Calu3 (cell line): ENCODE results near the gene ADCY7. TPM values are rescaled to one million over a fixed set of nuclear protein-coding genes. Genes with fewer than 3 reads are reported as not detected.

Experiments
- BruUV-seq: library from RNA; stranded (reverse); fragments of 400-500 nt; replicated peaks from 2 replicates; lab custom pipeline; 2021; lab: Mats Ljungman, UMichigan
- CTCF ChIA-PET: fragments of 300-600 bp; sonication (Branson Sonifier 250); formaldehyde crosslinking; loops from one replicate; lab custom pipeline; 2022; ENCODE audit warnings: antibody characterized with exemption; lab: Charles Lee
- DNase-seq: peaks from one replicate; pipeline ENCODE4 v3.0.0; 2022
- H3K27ac Mint-ChIP-seq: one replicate; pipeline ENCODE4 v1.8.0; 2022; ENCODE audit warnings: mixed read lengths; ENCODE audit not compliant: unreplicated experiment
- H3K27me3 Mint-ChIP-seq: one replicate; pipeline ENCODE4 v1.8.0; 2022; ENCODE audit warnings: mixed read lengths; ENCODE audit not compliant: unreplicated experiment
- H3K36me3 Mint-ChIP-seq: one replicate; pipeline ENCODE4 v1.8.0; 2022; ENCODE audit warnings: mild to moderate bottlenecking, moderate library complexity, mixed read lengths; ENCODE audit not compliant: insufficient read depth, unreplicated experiment
- H3K4me1 Mint-ChIP-seq: one replicate; pipeline ENCODE4 v1.8.0; 2022; ENCODE audit warnings: mild to moderate bottlenecking, low read depth, mixed read lengths; ENCODE audit not compliant: unreplicated experiment
- H3K4me3 Mint-ChIP-seq: one replicate; pipeline ENCODE4 v1.8.0; 2022; ENCODE audit warnings: mild to moderate bottlenecking, low read depth, moderate library complexity, mixed read lengths; ENCODE audit not compliant: unreplicated experiment
- H3K9me3 Mint-ChIP-seq: one replicate; pipeline ENCODE4 v1.8.0; 2022; ENCODE audit warnings: low read depth, mixed read lengths; ENCODE audit not compliant: unreplicated experiment
- CTCF ChIP-seq: fragments of 200-600 bp; IDR thresholded peaks from one replicate; pipeline ENCODE4 v1.8.0; 2022; ENCODE audit warnings: antibody characterized with exemption; ENCODE audit not compliant: unreplicated experiment
- intact Hi-C: fragments of 100-400 bp; cut with micrococcal nuclease; formaldehyde crosslinking; loops from one replicate; pipeline ENCODE4 v1.10.0; 2022; ENCODE audit not compliant: unreplicated experiment
- total RNA-seq: library from RNA; stranded (reverse); gene quantifications from 2 replicates; pipeline ENCODE4 v1.2.3, GENCODE V29; 2022

The ADCY7 gene
- total RNA-seq, 1 experiment from 2014 or later, result 67.7 TPM

- H3K36me3 Mint-ChIP-seq, result peaks cover 64% of the 10 kb centered on the region
- no peaks in the 10 kb centered on the region for H3K27me3 Mint-ChIP-seq
- no peak for DNase-seq
- H3K4me1 Mint-ChIP-seq, result no peaks in the 10 kb centered on the region
- CTCF ChIA-PET, result no interaction called here
- H3K4me3 Mint-ChIP-seq, result no peak overlapping the region
- H3K9me3 Mint-ChIP-seq, result no peaks in the 10 kb centered on the region
- intact Hi-C loops, result no loop called here
- no TSS peak for BruUV-seq
- H3K27ac Mint-ChIP-seq, result no peak overlapping the region
- TF ChIP-seq CTCF, result no peak
These were observed 42.8 kb downstream of the ADCY7 start for GRCh38 chr16:50309156-50309526.

DNA sequence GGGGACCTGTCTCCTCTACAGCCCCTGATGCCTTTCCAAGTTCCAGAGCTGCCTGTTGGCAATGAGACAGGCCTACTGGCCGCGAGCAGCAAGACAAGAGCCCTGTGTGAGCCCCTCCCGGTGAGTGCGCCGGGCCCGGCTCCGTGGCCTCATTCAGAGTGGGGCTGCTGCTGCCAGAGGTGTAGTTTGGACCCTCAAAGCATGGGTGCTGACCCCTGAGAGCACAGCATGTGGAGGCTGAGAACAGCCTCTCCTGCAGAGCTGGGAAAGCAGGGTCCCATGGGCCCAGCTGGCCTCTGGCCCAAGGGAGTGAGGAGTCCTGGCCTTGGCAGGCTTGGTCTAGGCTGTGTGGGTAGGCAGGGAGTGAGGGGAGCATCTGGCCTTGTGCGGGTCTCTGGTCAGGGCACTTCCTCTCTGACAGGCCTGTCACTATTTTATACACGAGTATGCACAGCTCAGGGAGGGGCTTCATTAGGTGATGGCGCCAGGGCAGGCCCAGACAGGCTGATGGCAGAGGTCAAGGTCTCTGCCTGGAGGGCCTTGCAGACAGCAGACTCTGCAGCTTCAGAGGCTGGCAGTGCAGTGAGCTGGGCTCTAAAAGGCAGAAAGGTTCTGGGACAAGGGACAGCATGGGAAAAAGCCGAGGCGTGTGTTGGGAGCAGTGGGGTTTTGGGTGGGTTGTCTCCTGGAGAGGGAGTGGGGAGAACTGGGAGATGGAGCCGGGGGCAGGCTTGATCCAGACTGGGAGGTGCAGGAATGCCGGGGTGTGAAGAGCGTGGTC lies 43.4 kb downstream of the ADCY7 start:
- intact Hi-C loops, result loop anchor here (10.0 kb wide), 1 partner anchor 95 kb away; no protein-coding TSS in a partner anchor
- no peak overlapping the region for H3K4me3 Mint-ChIP-seq

GRCh38 chr16:50310308-50311133 lies 44.2 kb downstream of the ADCY7 start:
- TF ChIP-seq CTCF, result no peak
- CTCF ChIA-PET, result no interaction called here
- Mint-ChIP-seq H3K9me3 (no peaks in the 10 kb centered on the region), H3K27me3 (no peaks in the 10 kb centered on the region), H3K4me1 (no peaks in the 10 kb centered on the region), H3K4me3 (no peak overlapping the region), H3K27ac (peak overlapping the region; percentile 30), H3K36me3 (peaks cover 63% of the 10 kb centered on the region)
- DNase-seq, result no peak
- intact Hi-C loops, result loop anchor here (10.0 kb wide), 1 partner anchor 96 kb away; no protein-coding TSS in a partner anchor
- no TSS peak for BruUV-seq

More for the DNA sequence above, 43.4 kb downstream of the ADCY7 start:
- peaks cover 62% of the 10 kb centered on the region for H3K36me3 Mint-ChIP-seq
- no peaks in the 10 kb centered on the region for H3K9me3 Mint-ChIP-seq
- TSS peak; percentile 24 for BruUV-seq
- no peak for TF ChIP-seq CTCF
- H3K27ac Mint-ChIP-seq, result peak overlapping the region; percentile 30
- H3K4me1 Mint-ChIP-seq, result no peaks in the 10 kb centered on the region
- DNase-seq, result no peak
- CTCF ChIA-PET, result no interaction called here
- no peaks in the 10 kb centered on the region for H3K27me3 Mint-ChIP-seq

- TF ChIP-seq CTCF, result no peak
- Mint-ChIP-seq H3K27me3 (no peaks in the 10 kb centered on the region), H3K4me3 (no peak overlapping the region), H3K4me1 (no peaks in the 10 kb centered on the region), H3K9me3 (no peaks in the 10 kb centered on the region), H3K27ac (no peak overlapping the region), H3K36me3 (peaks cover 60% of the 10 kb centered on the region)
- CTCF ChIA-PET, result interaction anchor here (0.7 kb wide), 1 partner anchor 325 kb away, joined by 4 read pairs; no protein-coding TSS in a partner anchor
- intact Hi-C loops, result loop anchor here (10.0 kb wide), 1 partner anchor 96 kb away; no protein-coding TSS in a partner anchor
- BruUV-seq, result no TSS peak
- no peak for DNase-seq
These were observed 44.8 kb downstream of the ADCY7 start for GRCh38 chr16:50311134-50311528.
